Esophagus squamous epithelium (tissue), 5 donors: ENCODE results near the gene DLGAP1. TPM values are rescaled to one million over a fixed set of nuclear protein-coding genes. Genes with fewer than 3 reads are reported as not detected.

Source experiments
- DNase-seq: peaks from one replicate; lab custom pipeline; 2025; lab: John Stamatoyannopoulos, UW
- H3K27ac ChIP-seq, 4 donors: fragments of 200-600 bp; sonication (generic); one replicate each; pipeline ENCODE4 v1.5.1; 2016 to 2019; ENCODE audit warnings: mild to moderate bottlenecking in 1 of 4
- H3K27me3 ChIP-seq, 4 donors: fragments of 200-600 bp; sonication (generic); 1 replicate in 3 of 4; 2 replicates in 1 of 4; pipeline versions ENCODE4 v1.5.1 to v1.6.0; 2017 to 2021; ENCODE audit warnings: antibody characterized with exemption in 1 of 4
- H3K36me3 ChIP-seq, 3 donors: fragments of 200-600 bp; sonication (generic); one replicate each; pipeline ENCODE4 v1.5.1; 2016 to 2019
- H3K4me1 ChIP-seq, 3 donors: fragments of 200-600 bp; sonication (generic); one replicate each; pipeline ENCODE4 v1.5.1; 2017 to 2019
- H3K4me3 ChIP-seq, 4 donors: fragments of 200-600 bp; sonication (generic); 1 replicate in 3 of 4; 2 replicates in 1 of 4; pipeline ENCODE4 v1.5.1; 2016 to 2019; ENCODE audit warnings: mild to moderate bottlenecking in 2 of 4, moderate library complexity in 1 of 4
- H3K9me3 ChIP-seq, 3 donors: fragments of 200-600 bp; sonication (generic); one replicate each; pipeline ENCODE4 v1.5.1; 2016 to 2019
- POLR2A ChIP-seq, 4 donors: fragments of 450-650 bp; IDR thresholded peaks; one replicate each; pipeline ENCODE4 v1.6.1; 2017; ENCODE audit warnings: antibody characterized with exemption in 4 of 4, mild to moderate bottlenecking in 4 of 4, moderate library complexity in 3 of 4
- WGBS, 2 donors: methylation state at CpG; one replicate each; pipeline ENCODE4 v1.1.5; 2018; 5-methylcytosine and 5-hydroxymethylcytosine counted together
- intact Hi-C: fragments of 100-400 bp; cut with DNase I; formaldehyde crosslinking; loops from one replicate; pipeline ENCODE4 v1.15.0; 2022
- total RNA-seq, 4 donors: library from RNA; depleted of rRNA; stranded (reverse); fragments of >200 nt; gene quantifications; one replicate each; pipeline ENCODE4 v1.1.0, GENCODE V29; 2016
- TF ChIP-seq, protein P1 (sequence below), 6 experiments: fragments of 450-650 bp in 4 of 6; fragments of 200-600 bp in 2 of 6; sonication (generic) in 2 of 6; IDR thresholded peaks; one replicate each; pipeline ENCODE4 v1.5.1; 2016 to 2019; ENCODE audit warnings: antibody characterized with exemption in 6 of 6, mild to moderate bottlenecking in 4 of 6, moderate library complexity in 4 of 6
- donor health status: DM: yes; HTN: yes; CAD: no.

The DLGAP1 gene
- total RNA-seq, 4 donors from 2014 or later = 0.09 to 1.5 (median 0.52) TPM

DNA sequence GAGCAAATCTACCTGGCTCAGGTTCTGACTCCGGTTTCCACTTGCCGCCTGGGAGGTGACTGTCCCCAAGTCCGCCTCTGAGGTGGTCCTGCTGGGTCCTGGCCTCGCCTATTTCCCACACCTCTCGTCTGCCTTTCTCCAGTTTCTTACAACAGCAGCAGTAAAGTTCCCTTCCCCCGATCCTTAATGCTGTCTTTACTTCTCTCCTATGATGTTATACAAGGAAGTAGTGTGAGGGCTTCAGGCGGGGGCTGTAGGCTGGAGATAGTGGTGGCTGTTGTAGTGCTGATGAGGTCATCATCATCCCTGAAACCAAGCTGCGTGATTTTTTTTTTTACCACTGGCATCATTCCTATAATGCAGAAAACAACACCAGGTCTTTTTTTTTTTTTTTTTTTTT lies 986.3 kb downstream of the DLGAP1 start:
- no peak for DNase-seq
- Histone ChIP-seq H3K9me3 (no peaks in the 10 kb centered on the region), H3K36me3 (no peaks in the 10 kb centered on the region), H3K4me3 (no peak overlapping the region), H3K27me3 (no peaks in the 10 kb centered on the region), H3K4me1 (peaks cover 0 to 18% (median 6%) of the 10 kb centered on the region in 3 donors), H3K27ac (no peak overlapping the region)
- intact Hi-C loops = no loop called here
- TF ChIP-seq, protein P1, sequence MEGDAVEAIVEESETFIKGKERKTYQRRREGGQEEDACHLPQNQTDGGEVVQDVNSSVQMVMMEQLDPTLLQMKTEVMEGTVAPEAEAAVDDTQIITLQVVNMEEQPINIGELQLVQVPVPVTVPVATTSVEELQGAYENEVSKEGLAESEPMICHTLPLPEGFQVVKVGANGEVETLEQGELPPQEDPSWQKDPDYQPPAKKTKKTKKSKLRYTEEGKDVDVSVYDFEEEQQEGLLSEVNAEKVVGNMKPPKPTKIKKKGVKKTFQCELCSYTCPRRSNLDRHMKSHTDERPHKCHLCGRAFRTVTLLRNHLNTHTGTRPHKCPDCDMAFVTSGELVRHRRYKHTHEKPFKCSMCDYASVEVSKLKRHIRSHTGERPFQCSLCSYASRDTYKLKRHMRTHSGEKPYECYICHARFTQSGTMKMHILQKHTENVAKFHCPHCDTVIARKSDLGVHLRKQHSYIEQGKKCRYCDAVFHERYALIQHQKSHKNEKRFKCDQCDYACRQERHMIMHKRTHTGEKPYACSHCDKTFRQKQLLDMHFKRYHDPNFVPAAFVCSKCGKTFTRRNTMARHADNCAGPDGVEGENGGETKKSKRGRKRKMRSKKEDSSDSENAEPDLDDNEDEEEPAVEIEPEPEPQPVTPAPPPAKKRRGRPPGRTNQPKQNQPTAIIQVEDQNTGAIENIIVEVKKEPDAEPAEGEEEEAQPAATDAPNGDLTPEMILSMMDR (IDR thresholded peaks at IDR 0.05) = no peak
- TF ChIP-seq POLR2A (IDR thresholded peaks at IDR 0.05) = no peak
- WGBS, 2 donors = 84 to 87% methylated on average over 8 of the region's 8 CpGs

DNA sequence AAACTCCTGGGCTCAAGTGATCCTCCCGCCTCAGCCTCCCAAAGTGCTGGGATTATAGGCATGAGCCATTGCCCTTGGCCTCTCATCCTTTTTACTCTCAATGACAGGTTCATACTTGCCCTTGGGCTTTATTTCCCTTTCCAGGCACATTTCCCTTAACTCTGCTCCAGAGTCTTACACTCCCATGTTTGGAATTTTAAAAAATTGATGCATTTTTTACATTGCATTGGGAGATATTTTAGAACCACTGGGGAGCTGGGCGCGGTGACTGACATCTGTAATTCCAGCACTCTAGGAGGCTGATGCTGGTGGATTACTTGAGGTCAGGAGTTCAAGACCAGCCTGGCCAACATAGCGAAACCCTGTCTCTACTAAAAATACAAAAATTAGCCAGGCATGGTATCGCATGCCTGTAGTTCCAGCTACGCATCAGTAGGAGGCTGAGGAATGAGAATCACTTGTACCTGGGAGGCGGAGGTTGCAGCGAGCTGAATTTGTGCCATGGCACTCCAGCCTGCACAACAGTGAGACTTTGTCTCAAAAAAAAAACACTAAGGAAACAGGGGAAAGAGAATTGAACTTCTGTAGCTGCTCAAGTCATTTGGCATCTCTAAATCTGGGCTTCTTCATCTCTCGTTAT lies 986.9 kb downstream of the DLGAP1 start:
- Histone ChIP-seq H3K9me3 (no peaks in the 10 kb centered on the region), H3K36me3 (no peaks in the 10 kb centered on the region), H3K27ac (no peak overlapping the region), H3K27me3 (no peaks in the 10 kb centered on the region), H3K4me1 (peaks cover 0 to 18% (median 6%) of the 10 kb centered on the region in 3 donors), H3K4me3 (no peak overlapping the region)
- intact Hi-C loops = no loop called here
- no peak for TF ChIP-seq POLR2A (IDR thresholded peaks at IDR 0.05)
- 93 to 98% methylated on average over 9 of the region's 9 CpGs for WGBS, 2 donors
- DNase-seq = no peak

DNA sequence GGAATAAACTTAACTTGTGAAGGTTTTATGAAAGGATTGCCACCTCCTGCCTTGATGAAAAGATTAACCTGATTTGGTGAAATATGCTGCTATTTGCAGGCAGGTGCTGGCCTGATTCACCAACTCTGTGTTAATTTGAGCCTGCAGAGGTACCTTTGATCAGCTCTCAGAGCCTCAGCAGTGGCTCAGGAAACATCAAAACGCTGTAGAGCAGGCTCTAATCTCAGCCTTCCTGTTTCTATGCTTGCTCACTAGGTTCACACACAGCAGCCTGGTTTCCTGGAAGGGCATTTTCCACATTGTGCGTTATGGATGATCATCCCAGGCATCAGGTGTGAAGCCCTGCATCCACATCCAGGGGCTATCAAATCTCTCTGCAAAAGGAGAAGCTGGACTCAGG lies 988.2 kb downstream of the DLGAP1 start:
- intact Hi-C loops = no loop called here
- peaks cover 0 to 18% (median 6%) of the 10 kb centered on the region in 3 donors for H3K4me1 ChIP-seq
- H3K36me3 ChIP-seq = peaks cover 0 to 3% (median 0%) of the 10 kb centered on the region in 3 donors
- no peaks in the 10 kb centered on the region for H3K27me3 ChIP-seq
- H3K4me3 ChIP-seq = no peak overlapping the region
- TF ChIP-seq, protein P1 (IDR thresholded peaks at IDR 0.05) = no peak
- no peak for TF ChIP-seq POLR2A (IDR thresholded peaks at IDR 0.05)
- WGBS, 2 donors = 12 to 22% methylated on average over 1 to 2 of the region's 2 CpGs
- H3K27ac ChIP-seq = peak overlapping the region in 1 of 4 donors; percentile 0
- DNase-seq = no peak
- H3K9me3 ChIP-seq = no peaks in the 10 kb centered on the region

DNA sequence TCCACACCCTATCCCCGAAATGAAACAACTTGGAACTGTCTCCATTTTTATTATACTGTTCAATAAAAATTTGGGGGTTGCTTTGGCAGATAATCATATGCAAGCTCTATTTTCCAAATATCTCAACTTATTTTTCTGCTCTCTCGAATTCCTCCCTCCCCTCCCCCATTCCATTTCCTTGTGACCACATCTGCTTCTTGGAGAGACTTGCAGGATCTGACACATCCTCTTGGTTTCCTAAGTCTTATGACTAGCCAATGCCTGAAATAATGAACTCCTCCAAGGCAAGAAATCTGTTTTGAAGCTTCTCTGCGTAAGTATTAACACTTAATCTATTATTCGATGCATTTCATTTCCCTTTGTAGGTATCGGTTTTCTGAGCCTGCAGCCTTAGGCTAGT lies 989.1 kb downstream of the DLGAP1 start:
- peaks cover 0 to 18% (median 6%) of the 10 kb centered on the region in 3 donors for H3K4me1 ChIP-seq
- peaks cover 0 to 12% (median 0%) of the 10 kb centered on the region in 3 donors for H3K36me3 ChIP-seq
- no peak for TF ChIP-seq POLR2A (IDR thresholded peaks at IDR 0.05)
- TF ChIP-seq, protein P1 (IDR thresholded peaks at IDR 0.05) = no peak
- WGBS, 2 donors = 24 to 37% methylated on average over 5 of the region's 5 CpGs
- no peak overlapping the region for H3K4me3 ChIP-seq
- no peaks in the 10 kb centered on the region for H3K9me3 ChIP-seq
- no peak for DNase-seq
- no peaks in the 10 kb centered on the region for H3K27me3 ChIP-seq
- peak overlapping the region in 1 of 4 donors; percentile 9 for H3K27ac ChIP-seq
- intact Hi-C loops = no loop called here

DNA sequence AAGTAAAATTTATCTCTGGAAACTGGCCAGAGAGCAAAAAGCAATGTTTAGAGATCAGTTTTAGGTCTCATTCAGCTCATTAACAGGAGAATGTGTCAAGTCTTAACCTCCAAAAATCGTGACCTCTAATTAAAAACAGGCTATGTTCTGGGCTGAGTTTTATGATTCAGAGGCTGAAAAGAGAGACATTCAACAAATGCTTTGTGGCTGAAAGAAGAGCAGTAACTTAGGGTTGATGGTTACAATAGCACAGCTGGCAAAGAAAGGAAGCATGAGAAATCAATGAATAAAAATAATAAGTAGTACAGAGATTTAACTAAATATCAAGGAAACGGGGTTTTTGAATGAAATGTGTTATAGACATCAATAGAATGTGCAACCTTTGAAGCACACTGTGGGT lies 992.1 kb downstream of the DLGAP1 start:
- peaks cover 0 to 37% (median 23%) of the 10 kb centered on the region in 3 donors for H3K4me1 ChIP-seq
- no peak for TF ChIP-seq POLR2A (IDR thresholded peaks at IDR 0.05)
- TF ChIP-seq, protein P1 (IDR thresholded peaks at IDR 0.05) = no peak
- no peaks in the 10 kb centered on the region for H3K27me3 ChIP-seq
- intact Hi-C loops = no loop called here
- WGBS, 2 donors = 50 to 53% methylated on average over 2 of the region's 2 CpGs
- peaks cover 0 to 33% (median 0%) of the 10 kb centered on the region in 3 donors for H3K36me3 ChIP-seq
- H3K27ac ChIP-seq = no peak overlapping the region
- DNase-seq = no peak
- H3K9me3 ChIP-seq = no peaks in the 10 kb centered on the region
- no peak overlapping the region for H3K4me3 ChIP-seq
